ENCODE results near the gene F7. TPM values are rescaled to one million over a fixed set of nuclear protein-coding genes. Genes with fewer than 3 reads are reported as not detected.

The F7 gene
- total RNA-seq, 1 experiment from 2014 or later: 0.26 TPM

GRCh38 chr13:113168211-113168610 is 62.6 kb downstream of the F7 start:
- TF ChIP-seq CREM (CRISPR knock-in tag; IDR thresholded peaks at IDR 0.05): no peak
- no peak for TF ChIP-seq ZNF121 (CRISPR knock-in tag; IDR thresholded peaks at IDR 0.05)
- TF ChIP-seq ZSCAN18 (CRISPR knock-in tag; IDR thresholded peaks at IDR 0.05): no peak
- no peak for TF ChIP-seq NR1H2 (CRISPR knock-in tag; IDR thresholded peaks at IDR 0.05)
- TF ChIP-seq STAT6 (CRISPR knock-in tag; conservative IDR thresholded peaks at IDR 0.05; ENCODE audit: low read depth): no peak
- TF ChIP-seq PRRX2 (CRISPR knock-in tag; IDR thresholded peaks at IDR 0.05): no peak
- TF ChIP-seq NFYB (CRISPR knock-in tag; conservative IDR thresholded peaks at IDR 0.05; ENCODE audit: low read depth): no peak
- TF ChIP-seq, protein P1, sequence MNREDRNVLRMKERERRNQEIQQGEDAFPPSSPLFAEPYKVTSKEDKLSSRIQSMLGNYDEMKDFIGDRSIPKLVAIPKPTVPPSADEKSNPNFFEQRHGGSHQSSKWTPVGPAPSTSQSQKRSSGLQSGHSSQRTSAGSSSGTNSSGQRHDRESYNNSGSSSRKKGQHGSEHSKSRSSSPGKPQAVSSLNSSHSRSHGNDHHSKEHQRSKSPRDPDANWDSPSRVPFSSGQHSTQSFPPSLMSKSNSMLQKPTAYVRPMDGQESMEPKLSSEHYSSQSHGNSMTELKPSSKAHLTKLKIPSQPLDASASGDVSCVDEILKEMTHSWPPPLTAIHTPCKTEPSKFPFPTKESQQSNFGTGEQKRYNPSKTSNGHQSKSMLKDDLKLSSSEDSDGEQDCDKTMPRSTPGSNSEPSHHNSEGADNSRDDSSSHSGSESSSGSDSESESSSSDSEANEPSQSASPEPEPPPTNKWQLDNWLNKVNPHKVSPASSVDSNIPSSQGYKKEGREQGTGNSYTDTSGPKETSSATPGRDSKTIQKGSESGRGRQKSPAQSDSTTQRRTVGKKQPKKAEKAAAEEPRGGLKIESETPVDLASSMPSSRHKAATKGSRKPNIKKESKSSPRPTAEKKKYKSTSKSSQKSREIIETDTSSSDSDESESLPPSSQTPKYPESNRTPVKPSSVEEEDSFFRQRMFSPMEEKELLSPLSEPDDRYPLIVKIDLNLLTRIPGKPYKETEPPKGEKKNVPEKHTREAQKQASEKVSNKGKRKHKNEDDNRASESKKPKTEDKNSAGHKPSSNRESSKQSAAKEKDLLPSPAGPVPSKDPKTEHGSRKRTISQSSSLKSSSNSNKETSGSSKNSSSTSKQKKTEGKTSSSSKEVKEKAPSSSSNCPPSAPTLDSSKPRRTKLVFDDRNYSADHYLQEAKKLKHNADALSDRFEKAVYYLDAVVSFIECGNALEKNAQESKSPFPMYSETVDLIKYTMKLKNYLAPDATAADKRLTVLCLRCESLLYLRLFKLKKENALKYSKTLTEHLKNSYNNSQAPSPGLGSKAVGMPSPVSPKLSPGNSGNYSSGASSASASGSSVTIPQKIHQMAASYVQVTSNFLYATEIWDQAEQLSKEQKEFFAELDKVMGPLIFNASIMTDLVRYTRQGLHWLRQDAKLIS (CRISPR knock-in tag; IDR thresholded peaks at IDR 0.05; ENCODE audit: borderline replicate concordance): no peak
- no peak for TF ChIP-seq SMAD4 (CRISPR knock-in tag; IDR thresholded peaks at IDR 0.05)
- no peak for TF ChIP-seq SP1 (CRISPR knock-in tag; conservative IDR thresholded peaks at IDR 0.05)
- TF ChIP-seq KAT7 (CRISPR knock-in tag; IDR thresholded peaks at IDR 0.05; ENCODE audit: borderline replicate concordance): no peak
- TF ChIP-seq, protein P2, sequence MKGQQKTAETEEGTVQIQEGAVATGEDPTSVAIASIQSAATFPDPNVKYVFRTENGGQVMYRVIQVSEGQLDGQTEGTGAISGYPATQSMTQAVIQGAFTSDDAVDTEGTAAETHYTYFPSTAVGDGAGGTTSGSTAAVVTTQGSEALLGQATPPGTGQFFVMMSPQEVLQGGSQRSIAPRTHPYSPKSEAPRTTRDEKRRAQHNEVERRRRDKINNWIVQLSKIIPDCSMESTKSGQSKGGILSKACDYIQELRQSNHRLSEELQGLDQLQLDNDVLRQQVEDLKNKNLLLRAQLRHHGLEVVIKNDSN (CRISPR knock-in tag; IDR thresholded peaks at IDR 0.05): no peak
- no peak for TF ChIP-seq MLX (CRISPR knock-in tag; IDR thresholded peaks at IDR 0.05)
- TF ChIP-seq, protein P3, sequence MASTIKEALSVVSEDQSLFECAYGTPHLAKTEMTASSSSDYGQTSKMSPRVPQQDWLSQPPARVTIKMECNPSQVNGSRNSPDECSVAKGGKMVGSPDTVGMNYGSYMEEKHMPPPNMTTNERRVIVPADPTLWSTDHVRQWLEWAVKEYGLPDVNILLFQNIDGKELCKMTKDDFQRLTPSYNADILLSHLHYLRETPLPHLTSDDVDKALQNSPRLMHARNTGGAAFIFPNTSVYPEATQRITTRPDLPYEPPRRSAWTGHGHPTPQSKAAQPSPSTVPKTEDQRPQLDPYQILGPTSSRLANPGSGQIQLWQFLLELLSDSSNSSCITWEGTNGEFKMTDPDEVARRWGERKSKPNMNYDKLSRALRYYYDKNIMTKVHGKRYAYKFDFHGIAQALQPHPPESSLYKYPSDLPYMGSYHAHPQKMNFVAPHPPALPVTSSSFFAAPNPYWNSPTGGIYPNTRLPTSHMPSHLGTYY (CRISPR knock-in tag; IDR thresholded peaks at IDR 0.05): no peak
- no peak for TF ChIP-seq CBFB (CRISPR knock-in tag; IDR thresholded peaks at IDR 0.05; ENCODE audit: low read depth)
- TF ChIP-seq SOX15 (CRISPR knock-in tag; IDR thresholded peaks at IDR 0.05): no peak
- no peak for TF ChIP-seq PREB (CRISPR knock-in tag; IDR thresholded peaks at IDR 0.05; ENCODE audit: borderline replicate concordance)
- no peak for TF ChIP-seq TEAD1 (CRISPR knock-in tag; IDR thresholded peaks at IDR 0.05)
- ChIA-PET POLR2A (no interaction called here), CTCF (no interaction called here)
- no peaks in the 10 kb centered on the region; the same call in 1 of the 2 replicates for H3K27me3 Mint-ChIP-seq (ENCODE audit: low read depth)
- H3K36me3 Mint-ChIP-seq: peaks cover 23% of the 10 kb centered on the region
- ATAC-seq (no peak), DNase-seq (ENCODE audit: low spot score) (no peak)
- no peaks in the 10 kb centered on the region for H3K9me3 Mint-ChIP-seq
- H3K4me3 Mint-ChIP-seq: no peak overlapping the region
- H3K4me1 Mint-ChIP-seq: peaks cover 19% of the 10 kb centered on the region
- H3K27ac Mint-ChIP-seq: no peak overlapping the region

All from WTC11 (cell line).